Ovary (tissue), 9 donors: ENCODE data around the gene SEC22C. TPM values are rescaled to one million over a fixed set of nuclear protein-coding genes. Genes with fewer than 3 reads are reported as not detected.

Source experiments
- DNase-seq, 5 donors: peaks; one replicate each; pipeline ENCODE4 v3.0.0-alpha.2; 2019 to 2020
- H3K27ac ChIP-seq, 2 donors: fragments of 200-600 bp; one replicate each; pipeline versions ENCODE4 v1.5.1 to v1.8.0; 2019 to 2022
- H3K27me3 ChIP-seq: fragments of 200-600 bp; one replicate; pipeline ENCODE4 v1.8.0; 2022
- H3K36me3 ChIP-seq: fragments of 200-600 bp; sonication (generic); one replicate; pipeline ENCODE4 v1.5.1; 2019
- H3K4me1 ChIP-seq: one replicate; pipeline ENCODE4 v1.8.1; 2013; ENCODE audit warnings: mild to moderate bottlenecking, moderate library complexity; ENCODE audit not compliant: insufficient read depth
- H3K4me3 ChIP-seq: fragments of 200-600 bp; sonication (generic); one replicate; pipeline ENCODE4 v1.5.1; 2017
- H3K9me3 ChIP-seq, 2 donors: fragments of 200-600 bp in 1 of 2; sonication (generic) in 1 of 2; one replicate each; pipeline versions ENCODE4 v1.5.1 to v1.8.1; 2013 to 2019; ENCODE audit warnings: mild to moderate bottlenecking in 1 of 2, moderate library complexity in 1 of 2
- CTCF ChIP-seq, 3 donors: fragments of 450-650 bp in 2 of 3; fragments of 200-600 bp in 1 of 3; IDR thresholded peaks; one replicate each; pipeline versions ENCODE4 v1.5.1 to v1.8.0; 2016 to 2022; ENCODE audit warnings: antibody characterized with exemption in 3 of 3, mild to moderate bottlenecking in 1 of 3
- EP300 ChIP-seq: sonication (generic); formaldehyde crosslinking; IDR thresholded peaks from one replicate; pipeline ENCODE4 v1.6.1; 2017; ENCODE audit warnings: antibody characterized with exemption
- POLR2A ChIP-seq: fragments of 450-650 bp; IDR thresholded peaks from one replicate; pipeline ENCODE4 v1.6.1; 2017; ENCODE audit warnings: antibody characterized with exemption, mild to moderate bottlenecking, moderate library complexity
- WGBS, 3 donors: extraction: QIAGEN DNeasy Blood & Tissue Kit in 1 of 3; methylation state at CpG; one replicate each; pipeline versions ENCODE4 v1.1.5 to v1.1.7; 2013 to 2017; 5-methylcytosine and 5-hydroxymethylcytosine counted together
- intact Hi-C, 4 donors: fragments of 100-400 bp; cut with DNase I; formaldehyde crosslinking; loops; one replicate each; pipeline versions ENCODE4 v1.11.0 to v1.15.1; 2022 to 2023
- polyA plus RNA-seq, 2 donors: library from polyadenylated mRNA; stranded (reverse); fragments of 200-250 nt in 1 of 2; fragments of 350-450 nt in 1 of 2; fragmentation: Illumina TruSeq in 1 of 2; extraction: RNeasy Lipid Tissue Mini Kit (QIAGEN cat#74804) in 1 of 2; gene quantifications; one replicate each; pipeline ENCODE4 v1.2.3, GENCODE V29; 2013 to 2014
- total RNA-seq, 7 donors: library from RNA; depleted of rRNA in 2 of 7; stranded (reverse); fragments of >200 nt in 2 of 7; fragmentation: NEBNext Ultra II Directional in 3 of 7; extraction: Animal tissue kit (Norgen Biotek cat#: 25700) in 3 of 7; gene quantifications; one replicate each; pipeline versions ENCODE4 v1.1.0 to v1.2.4, GENCODE V29; 2016 to 2023
- donor health status: DM: no; HTN: no; CAD: no; lungs with moderate emphysema.
- donor health status: DM: no; HTN: no; CAD: no.
- donor health status: Bipolar disorder and iron deficiency.
- donor health status: DM: yes; HTN: yes; CAD: no.
- donor health status: DM: no; HTN: no; CAD: no.
- donor health status: DM: yes; HTN: yes; CAD: no.

Gene SEC22C
- total and polyA plus RNA-seq, 9 donors, result 31.4 to 68.5 (median 46.0) TPM

- TF ChIP-seq CTCF (IDR thresholded peaks at IDR 0.05), result no peak
- TF ChIP-seq EP300, result no peak
- no peak for TF ChIP-seq POLR2A
- intact Hi-C loops, result no loop called here
- no peak for DNase-seq
- H3K36me3 ChIP-seq, result no peaks in the 10 kb centered on the region
- no peaks in the 10 kb centered on the region for H3K4me1 ChIP-seq
- H3K27me3 ChIP-seq, result no peaks in the 10 kb centered on the region
- H3K9me3 ChIP-seq, result no peaks in the 10 kb centered on the region
- no peak overlapping the region for H3K27ac ChIP-seq
- H3K4me3 ChIP-seq, result no peak overlapping the region
- 93 to 98% (median 94%) methylated on average over 1 of the region's 1 CpG for WGBS, 3 donors
Measured at GRCh38 chr3:42593635-42594034, 11.9 kb upstream of the SEC22C start.

GRCh38 chr3:42591811-42592210, 10.0 kb upstream of the SEC22C start:
- TF ChIP-seq POLR2A (no peak), CTCF (IDR thresholded peaks at IDR 0.05) (no peak), EP300 (no peak)
- Histone ChIP-seq H3K27me3 (no peaks in the 10 kb centered on the region), H3K4me3 (no peak overlapping the region), H3K4me1 (no peaks in the 10 kb centered on the region), H3K9me3 (no peaks in the 10 kb centered on the region), H3K27ac (peak overlapping the region in 1 of 2 donors; percentile 77), H3K36me3 (no peaks in the 10 kb centered on the region)
- DNase-seq, result no peak
- 73 to 86% (median 77%) methylated on average over 4 of the region's 4 CpGs for WGBS, 3 donors
- intact Hi-C loops, result no loop called here

GRCh38 chr3:42590989-42591756, 9.4 kb upstream of the SEC22C start:
- intact Hi-C loops, result no loop called here
- H3K4me1 ChIP-seq, result no peaks in the 10 kb centered on the region
- no peaks in the 10 kb centered on the region for H3K36me3 ChIP-seq
- H3K9me3 ChIP-seq, result no peaks in the 10 kb centered on the region
- WGBS, 3 donors, result 4 to 7% (median 6%) methylated on average over 42 to 44 of the region's 44 CpGs
- peak overlapping the region; percentile 70 to 77 for H3K27ac ChIP-seq
- TF ChIP-seq CTCF (IDR thresholded peaks at IDR 0.05) (no peak), POLR2A (no peak), EP300 (no peak)
- peak in 2 of 5 donors; percentile 34 to 47 for DNase-seq
- no peaks in the 10 kb centered on the region for H3K27me3 ChIP-seq
- H3K4me3 ChIP-seq, result peak overlapping the region; percentile 93

GRCh38 chr3:42589382-42590109, 7.8 kb upstream of the SEC22C start:
- WGBS, 3 donors, result 91 to 93% (median 93%) methylated on average over 20 of the region's 20 CpGs
- no peak overlapping the region for H3K27ac ChIP-seq
- peak in 1 of 5 donors; percentile 31 for DNase-seq
- intact Hi-C loops, result loop anchor here in 1 of 4 donors (10.0 kb wide), 1 partner anchor 155 kb away; no protein-coding TSS in a partner anchor
- no peaks in the 10 kb centered on the region for H3K9me3 ChIP-seq
- H3K4me3 ChIP-seq, result no peak overlapping the region
- no peaks in the 10 kb centered on the region for H3K4me1 ChIP-seq
- no peaks in the 10 kb centered on the region for H3K36me3 ChIP-seq
- TF ChIP-seq POLR2A (no peak), CTCF (IDR thresholded peaks at IDR 0.05) (no peak), EP300 (no peak)
- H3K27me3 ChIP-seq, result no peaks in the 10 kb centered on the region
